Upper lobe of left lung (tissue), 6 donors: ENCODE data around the gene GALNT18. TPM values are rescaled to one million over a fixed set of nuclear protein-coding genes. Genes with fewer than 3 reads are reported as not detected.

Experiments
- ATAC-seq, 2 donors: fragments of 200-7000 bp; cut with Tn5 transposase; one replicate each; pipeline ENCODE4 v1.9.1; 2022; ENCODE audit warnings: mild to moderate bottlenecking in 2 of 2, moderate library complexity in 2 of 2; ENCODE audit not compliant: low FRiP score in 2 of 2
- DNase-seq, 2 donors: peaks; one replicate each; pipeline ENCODE4 v3.0.0-alpha.2; 2019 to 2020
- H3K27ac ChIP-seq, 4 donors: fragments of 200-600 bp; sonication (generic); one replicate each; pipeline ENCODE4 v1.5.1; 2016 to 2019
- H3K27me3 ChIP-seq, 4 donors: fragments of 200-600 bp; sonication (generic); one replicate each; pipeline ENCODE4 v1.5.1; 2017 to 2019
- H3K36me3 ChIP-seq, 4 donors: fragments of 200-600 bp; sonication (generic); one replicate each; pipeline ENCODE4 v1.5.1; 2016 to 2019
- H3K4me1 ChIP-seq, 4 donors: fragments of 200-600 bp; sonication (generic); one replicate each; pipeline ENCODE4 v1.5.1; 2018 to 2019
- H3K4me3 ChIP-seq, 4 donors: fragments of 200-600 bp; sonication (generic); one replicate each; pipeline ENCODE4 v1.5.1; 2017 to 2019; ENCODE audit warnings: mild to moderate bottlenecking in 2 of 4, moderate library complexity in 1 of 4
- H3K9me3 ChIP-seq, 4 donors: fragments of 200-600 bp; sonication (generic); one replicate each; pipeline ENCODE4 v1.5.1; 2018 to 2019
- EP300 ChIP-seq, 4 donors: sonication (generic); formaldehyde crosslinking; IDR thresholded peaks; one replicate each; pipeline ENCODE4 v1.5.1; 2017; ENCODE audit warnings: antibody characterized with exemption in 4 of 4, control low read depth in 2 of 4
- POLR2A ChIP-seq, 4 donors: fragments of 450-650 bp; IDR thresholded peaks; one replicate each; pipeline ENCODE4 v1.5.1; 2016 to 2017; ENCODE audit warnings: antibody characterized with exemption in 4 of 4, mild to moderate bottlenecking in 2 of 4
- POLR2AphosphoS5 ChIP-seq, 2 donors: sonication (generic); formaldehyde crosslinking; IDR thresholded peaks; one replicate each; pipeline ENCODE4 v1.5.1; 2017; ENCODE audit warnings: antibody characterized with exemption in 2 of 2
- WGBS, 2 donors: methylation state at CpG; one replicate each; pipeline ENCODE4 v1.1.5; 2017 to 2018; 5-methylcytosine and 5-hydroxymethylcytosine counted together
- total RNA-seq, 6 donors: library from RNA; depleted of rRNA in 4 of 6; stranded (reverse); fragments of >200 nt in 4 of 6; gene quantifications; one replicate each; pipeline versions ENCODE4 v1.1.0 to v1.2.1, GENCODE V29; 2016 to 2021
- TF ChIP-seq, protein P1 (sequence below), 6 experiments: fragments of 450-650 bp in 4 of 6; fragments of 200-600 bp in 2 of 6; sonication (generic) in 2 of 6; IDR thresholded peaks; one replicate each; pipeline ENCODE4 v1.5.1; 2016 to 2019; ENCODE audit warnings: antibody characterized with exemption in 6 of 6
- donor health status: DM: no; HTN: no; CAD: no; lungs with moderate emphysema.
- donor health status: DM: no; HTN: yes; CAD: no; lungs with severe emphysema.

The GALNT18 gene
- total RNA-seq, 6 donors from 2014 or later: 48.2 to 115 (median 61.8) TPM

DNA sequence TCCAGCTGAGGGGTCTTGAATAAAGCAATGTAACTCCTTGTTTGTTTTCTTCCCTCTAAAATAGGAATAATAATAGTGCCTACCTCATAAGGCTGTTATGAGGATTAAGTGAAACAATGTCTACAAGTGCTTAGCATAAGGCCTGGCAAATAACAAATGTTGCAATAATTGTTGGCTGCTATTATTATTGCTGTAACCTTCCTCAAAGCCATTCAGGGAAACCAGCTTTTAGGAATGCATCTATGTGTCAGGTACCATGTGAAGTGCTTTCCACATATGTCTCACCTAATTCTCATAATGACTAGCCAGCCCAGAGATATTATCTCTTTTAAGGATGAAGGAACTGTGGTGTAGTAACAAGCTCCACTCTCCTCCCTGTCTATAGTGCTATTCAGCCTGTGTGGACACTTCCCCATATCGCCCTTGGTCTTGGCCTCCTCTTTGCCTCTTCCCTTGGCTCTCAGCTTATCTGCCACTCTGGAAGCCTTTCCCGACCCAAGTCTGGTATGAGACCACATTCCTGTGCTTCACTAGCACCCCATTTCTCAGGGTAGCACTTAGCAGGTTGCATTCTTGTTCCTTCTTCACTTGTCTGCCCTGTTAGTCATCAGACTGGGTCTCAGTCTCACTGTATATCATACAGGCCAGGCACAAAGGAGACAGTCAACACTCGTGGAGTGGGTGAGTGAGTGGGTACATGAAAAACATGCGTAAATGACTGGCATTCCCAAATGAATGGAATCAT is 292.6 kb downstream of the GALNT18 start:
- WGBS, 2 donors: 51 to 65% methylated on average over 4 of the region's 4 CpGs
- TF ChIP-seq POLR2A (IDR thresholded peaks at IDR 0.05) (no peak), POLR2AphosphoS5 (IDR thresholded peaks at IDR 0.05) (peak in 1 of 2 donors; percentile 9), EP300 (IDR thresholded peaks at IDR 0.05) (no peak)
- TF ChIP-seq, protein P1, sequence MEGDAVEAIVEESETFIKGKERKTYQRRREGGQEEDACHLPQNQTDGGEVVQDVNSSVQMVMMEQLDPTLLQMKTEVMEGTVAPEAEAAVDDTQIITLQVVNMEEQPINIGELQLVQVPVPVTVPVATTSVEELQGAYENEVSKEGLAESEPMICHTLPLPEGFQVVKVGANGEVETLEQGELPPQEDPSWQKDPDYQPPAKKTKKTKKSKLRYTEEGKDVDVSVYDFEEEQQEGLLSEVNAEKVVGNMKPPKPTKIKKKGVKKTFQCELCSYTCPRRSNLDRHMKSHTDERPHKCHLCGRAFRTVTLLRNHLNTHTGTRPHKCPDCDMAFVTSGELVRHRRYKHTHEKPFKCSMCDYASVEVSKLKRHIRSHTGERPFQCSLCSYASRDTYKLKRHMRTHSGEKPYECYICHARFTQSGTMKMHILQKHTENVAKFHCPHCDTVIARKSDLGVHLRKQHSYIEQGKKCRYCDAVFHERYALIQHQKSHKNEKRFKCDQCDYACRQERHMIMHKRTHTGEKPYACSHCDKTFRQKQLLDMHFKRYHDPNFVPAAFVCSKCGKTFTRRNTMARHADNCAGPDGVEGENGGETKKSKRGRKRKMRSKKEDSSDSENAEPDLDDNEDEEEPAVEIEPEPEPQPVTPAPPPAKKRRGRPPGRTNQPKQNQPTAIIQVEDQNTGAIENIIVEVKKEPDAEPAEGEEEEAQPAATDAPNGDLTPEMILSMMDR (IDR thresholded peaks at IDR 0.05): no peak
- Histone ChIP-seq H3K27ac (peak overlapping the region in 2 of 4 donors; percentile 33 to 49), H3K36me3 (peaks cover 0 to 69% (median 26%) of the 10 kb centered on the region in 4 donors), H3K9me3 (no peaks in the 10 kb centered on the region), H3K4me3 (no peak overlapping the region), H3K4me1 (peaks cover 0 to 23% (median 10%) of the 10 kb centered on the region in 4 donors), H3K27me3 (no peaks in the 10 kb centered on the region)
- ATAC-seq: peak; percentile 36 to 73
- no peak for DNase-seq

DNA sequence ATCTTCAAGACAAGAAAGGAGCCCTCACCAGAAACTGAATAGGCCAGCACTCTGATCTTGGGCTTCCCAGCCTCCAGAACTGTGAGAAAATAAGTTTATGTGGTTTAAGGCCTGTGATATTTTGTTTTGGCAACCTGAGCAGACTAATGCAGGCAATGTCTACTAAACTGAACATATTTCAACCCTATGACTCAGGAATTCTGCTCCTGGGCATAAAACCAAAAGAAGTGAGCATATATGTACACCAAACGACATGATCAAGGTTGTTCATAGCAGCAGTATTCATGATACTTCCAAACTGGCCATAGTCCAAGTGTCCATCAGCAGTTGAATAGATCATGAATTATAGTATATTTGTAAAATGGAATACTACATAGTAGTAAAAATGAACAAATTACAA is 297.7 kb downstream of the GALNT18 start:
- no peak overlapping the region for H3K27ac ChIP-seq
- no peak for DNase-seq
- no peaks in the 10 kb centered on the region for H3K27me3 ChIP-seq
- peaks cover 0 to 11% (median 2%) of the 10 kb centered on the region in 4 donors for H3K4me1 ChIP-seq
- H3K4me3 ChIP-seq: no peak overlapping the region
- H3K36me3 ChIP-seq: peaks cover 0 to 56% (median 13%) of the 10 kb centered on the region in 4 donors
- no peaks in the 10 kb centered on the region for H3K9me3 ChIP-seq
- 76 to 89% methylated on average over 1 of the region's 1 CpG for WGBS, 2 donors
- no peak for ATAC-seq
- TF ChIP-seq, protein P1 (IDR thresholded peaks at IDR 0.05): no peak
- TF ChIP-seq POLR2A (IDR thresholded peaks at IDR 0.05) (no peak), POLR2AphosphoS5 (IDR thresholded peaks at IDR 0.05) (no peak), EP300 (IDR thresholded peaks at IDR 0.05) (no peak)

DNA sequence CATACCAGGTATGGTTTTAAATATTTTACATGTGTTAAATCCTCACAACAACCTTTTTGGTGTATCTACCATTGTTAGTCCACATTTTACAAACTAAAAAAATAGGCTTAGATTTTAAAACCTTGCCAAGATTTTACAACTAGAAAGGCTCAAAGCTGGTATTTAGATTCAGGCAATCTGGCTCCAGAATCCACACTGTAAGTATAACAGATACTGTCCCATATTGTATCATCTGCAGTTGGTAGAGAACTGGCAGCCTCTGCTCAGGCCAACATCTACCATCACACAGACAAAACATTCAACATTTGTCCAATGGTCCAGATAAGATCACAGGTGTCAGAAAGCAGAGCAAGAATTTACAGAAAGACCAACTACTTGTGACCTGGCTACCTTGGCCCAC is 299.7 kb downstream of the GALNT18 start:
- H3K36me3 ChIP-seq: peaks cover 0 to 52% (median 9%) of the 10 kb centered on the region in 4 donors
- DNase-seq (no peak), ATAC-seq (no peak)
- TF ChIP-seq POLR2AphosphoS5 (IDR thresholded peaks at IDR 0.05) (no peak), EP300 (IDR thresholded peaks at IDR 0.05) (no peak), POLR2A (IDR thresholded peaks at IDR 0.05) (no peak)
- TF ChIP-seq, protein P1 (IDR thresholded peaks at IDR 0.05): no peak
- no peak overlapping the region for H3K27ac ChIP-seq
- H3K4me1 ChIP-seq: peaks cover 0 to 10% (median 2%) of the 10 kb centered on the region in 4 donors
- no peaks in the 10 kb centered on the region for H3K9me3 ChIP-seq
- no peaks in the 10 kb centered on the region for H3K27me3 ChIP-seq
- no peak overlapping the region for H3K4me3 ChIP-seq

DNA sequence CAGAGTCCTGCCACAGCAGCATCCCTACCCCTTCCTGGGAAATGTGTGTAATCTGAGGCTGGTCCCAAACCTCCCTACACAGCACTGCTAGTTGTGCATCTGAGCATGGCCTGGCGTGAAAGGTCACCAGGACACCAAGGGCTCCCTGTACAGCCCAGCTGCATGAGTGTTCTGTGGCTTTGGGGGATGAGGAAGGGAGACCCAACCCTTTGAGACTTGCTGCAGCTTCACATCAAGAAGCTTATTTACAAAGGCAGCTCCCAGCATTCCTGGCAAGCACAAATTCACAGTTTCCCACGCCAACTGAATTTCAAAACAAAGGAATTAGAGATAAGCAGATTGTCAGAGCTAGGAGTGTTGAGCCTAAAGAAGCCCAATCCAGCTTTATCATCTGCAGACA is 301.0 kb downstream of the GALNT18 start:
- Histone ChIP-seq H3K9me3 (no peaks in the 10 kb centered on the region), H3K27ac (peak overlapping the region in 1 of 4 donors; percentile 9), H3K4me3 (no peak overlapping the region), H3K27me3 (no peaks in the 10 kb centered on the region), H3K36me3 (peaks cover 0 to 40% (median 3%) of the 10 kb centered on the region in 4 donors), H3K4me1 (peaks cover 0 to 10% (median 6%) of the 10 kb centered on the region in 4 donors)
- TF ChIP-seq POLR2AphosphoS5 (IDR thresholded peaks at IDR 0.05) (no peak), EP300 (IDR thresholded peaks at IDR 0.05) (no peak), POLR2A (IDR thresholded peaks at IDR 0.05) (no peak)
- TF ChIP-seq, protein P1 (IDR thresholded peaks at IDR 0.05): no peak
- no peak for ATAC-seq
- no peak for DNase-seq
- WGBS, 2 donors: 33 to 60% methylated on average over 1 to 2 of the region's 2 CpGs
